ENCODE results near the gene SPIRE2. TPM values are rescaled to one million over a fixed set of nuclear protein-coding genes. Genes with fewer than 3 reads are reported as not detected.
"Not testable (repeated sequence)": the region's sequence is repeated elsewhere in the genome, so short reads cannot be mapped to it uniquely, and the experiment has no call there.

Gene SPIRE2
- total RNA-seq, 2 experiments from 2014 or later = 0.44 to 0.80 TPM

DNA sequence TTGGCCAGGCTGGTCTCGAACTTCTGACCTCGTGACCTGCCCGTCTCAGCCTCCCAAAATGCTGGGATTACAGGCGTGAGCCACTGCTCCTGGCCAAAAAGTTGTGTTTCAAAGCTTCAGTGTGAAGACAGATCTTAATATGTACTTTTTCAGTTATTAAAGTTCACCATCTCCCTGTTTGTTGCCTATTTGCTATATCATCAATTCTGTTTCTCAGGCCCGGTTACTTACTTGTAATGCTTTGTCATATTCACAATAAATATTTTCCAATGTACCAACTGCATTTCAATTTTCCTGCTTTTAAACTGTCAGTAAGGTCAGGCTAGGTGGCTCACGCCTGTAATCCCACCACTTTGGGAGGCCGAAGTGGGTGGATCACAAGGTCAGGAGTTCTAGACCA is 34.3 kb upstream of the SPIRE2 start:
- Mint-ChIP-seq H3K9me3 (ENCODE audit: low read depth) (no peaks in the 10 kb centered on the region), H3K27ac (no peak overlapping the region), H3K36me3 (peaks cover 55% of the 10 kb centered on the region), H3K4me3 (no peak overlapping the region), H3K4me1 (peaks cover 3% of the 10 kb centered on the region), H3K27me3 (no peaks in the 10 kb centered on the region)
- CTCF ChIA-PET = interaction anchor here (0.6 to 5.5 kb wide), 13 partner anchors 9 to 850 kb away, joined by 3 to 100 read pairs (median 5); partner anchors contain the start of genes SPATA2L and TCF25
- ATAC-seq (no peak), DNase-seq (no peak)

GRCh38 chr16:89795676-89796075 is 32.6 kb upstream of the SPIRE2 start:
- Mint-ChIP-seq H3K4me3 (no peak overlapping the region), H3K9me3 (ENCODE audit: low read depth) (no peaks in the 10 kb centered on the region), H3K4me1 (peaks cover 3% of the 10 kb centered on the region), H3K36me3 (peaks cover 58% of the 10 kb centered on the region), H3K27ac (no peak overlapping the region), H3K27me3 (no peaks in the 10 kb centered on the region)
- no peak for DNase-seq
- ATAC-seq = no peak
- CTCF ChIA-PET = interaction anchor here (5.5 kb wide), 1 partner anchor 89 kb away, joined by 100 read pairs; no protein-coding TSS in a partner anchor

- ATAC-seq (no peak), DNase-seq (no peak)
- CTCF ChIA-PET = no interaction called here
- H3K9me3 Mint-ChIP-seq (ENCODE audit: low read depth) = no peaks in the 10 kb centered on the region
- H3K4me1 Mint-ChIP-seq = peaks cover 3% of the 10 kb centered on the region
- no peak overlapping the region for H3K27ac Mint-ChIP-seq
- H3K4me3 Mint-ChIP-seq = no peak overlapping the region
- H3K27me3 Mint-ChIP-seq = no peaks in the 10 kb centered on the region
- H3K36me3 Mint-ChIP-seq = peaks cover 54% of the 10 kb centered on the region
Observed at GRCh38 chr16:89796104-89796503, 32.2 kb upstream of the SPIRE2 start.

DNA sequence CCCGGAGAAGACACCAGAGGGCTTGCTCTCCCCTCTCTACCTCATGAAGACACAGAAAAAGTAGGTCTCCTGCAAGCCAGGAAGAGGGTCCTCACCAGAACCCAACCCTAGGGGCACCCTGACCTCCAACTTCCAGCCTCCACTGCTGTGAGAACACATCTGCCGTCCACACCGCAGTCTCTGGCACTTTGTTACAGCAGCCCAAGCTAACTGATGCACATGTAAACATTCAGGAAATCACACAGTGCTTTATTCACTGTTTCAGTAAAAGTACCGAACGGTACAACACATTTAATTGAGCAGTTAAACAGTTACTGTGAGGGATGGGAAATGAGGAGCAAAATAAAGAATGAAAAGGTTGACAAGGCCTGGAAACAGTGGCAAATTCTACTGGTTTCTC is 30.1 kb upstream of the SPIRE2 start:
- Mint-ChIP-seq H3K9me3 (ENCODE audit: low read depth) (no peaks in the 10 kb centered on the region), H3K36me3 (peaks cover 49% of the 10 kb centered on the region), H3K4me3 (no peak overlapping the region), H3K27me3 (no peaks in the 10 kb centered on the region), H3K27ac (no peak overlapping the region), H3K4me1 (peaks cover under 1% of the 10 kb centered on the region)
- no peak for ATAC-seq
- CTCF ChIA-PET = no interaction called here
- DNase-seq = no peak

DNA sequence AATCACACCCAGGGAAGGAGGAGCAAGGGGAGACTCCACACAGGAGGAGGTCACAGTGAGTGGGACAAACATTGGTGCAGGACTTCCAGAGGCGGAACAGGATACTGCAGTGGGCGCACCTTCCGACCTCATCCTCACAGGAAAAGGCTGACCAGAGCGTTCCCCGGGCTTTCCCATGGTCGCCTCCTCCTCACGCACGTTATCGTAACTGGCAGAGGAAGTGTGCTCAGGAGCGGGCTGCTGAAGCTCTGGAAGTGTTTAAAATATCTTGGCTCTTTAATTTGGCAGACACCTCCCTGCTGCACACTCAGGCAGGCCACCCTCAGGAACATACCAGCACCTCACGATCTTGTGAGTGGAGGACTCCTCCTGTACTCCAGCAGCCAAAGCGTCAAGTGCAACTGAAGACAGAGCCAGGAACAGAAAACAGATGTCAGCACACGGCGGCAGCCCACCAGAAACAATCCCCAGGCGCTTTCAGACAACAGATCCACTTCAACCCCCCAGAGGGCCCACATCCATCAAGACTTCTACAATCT is 29.4 kb upstream of the SPIRE2 start:
- Mint-ChIP-seq H3K36me3 (peaks cover 49% of the 10 kb centered on the region), H3K27ac (no peak overlapping the region), H3K4me1 (no peaks in the 10 kb centered on the region), H3K4me3 (no peak overlapping the region), H3K27me3 (no peaks in the 10 kb centered on the region), H3K9me3 (ENCODE audit: low read depth) (no peaks in the 10 kb centered on the region)
- CTCF ChIA-PET = no interaction called here
- no peak for DNase-seq
- no peak for ATAC-seq

- Mint-ChIP-seq H3K27me3 (no peaks in the 10 kb centered on the region), H3K36me3 (peaks cover 42% of the 10 kb centered on the region), H3K4me1 (no peaks in the 10 kb centered on the region), H3K9me3 (ENCODE audit: low read depth) (no peaks in the 10 kb centered on the region), H3K27ac (no peak overlapping the region), H3K4me3 (no peak overlapping the region)
- no peak for ATAC-seq
- no peak for DNase-seq
- CTCF ChIA-PET = interaction anchor here (0.8 to 1.9 kb wide), 5 partner anchors 9 to 103 kb away, joined by 3 to 10 read pairs (median 4); no protein-coding TSS in a partner anchor
Observed at GRCh38 chr16:89801800-89802199, 26.5 kb upstream of the SPIRE2 start.

- Mint-ChIP-seq H3K36me3 (peaks cover 38% of the 10 kb centered on the region), H3K27ac (peak overlapping the region; percentile 33), H3K4me1 (peaks cover 1% of the 10 kb centered on the region), H3K27me3 (no peaks in the 10 kb centered on the region), H3K4me3 (no peak overlapping the region), H3K9me3 (ENCODE audit: low read depth) (no peaks in the 10 kb centered on the region)
- ATAC-seq (no peak), DNase-seq (no peak)
- CTCF ChIA-PET = interaction anchor here (1.2 to 1.6 kb wide), 2 partner anchors 19 to 57 kb away, joined by 3 read pairs; no protein-coding TSS in a partner anchor
Observed at GRCh38 chr16:89805136-89805905, 23.0 kb upstream of the SPIRE2 start.

GRCh38 chr16:89806589-89807193 is 21.6 kb upstream of the SPIRE2 start:
- peaks cover 40% of the 10 kb centered on the region for H3K36me3 Mint-ChIP-seq
- H3K4me3 Mint-ChIP-seq; H3K4me1 Mint-ChIP-seq; H3K27me3 Mint-ChIP-seq; ATAC-seq; CTCF ChIA-PET; H3K27ac Mint-ChIP-seq; DNase-seq; H3K9me3 Mint-ChIP-seq (ENCODE audit: low read depth): not testable (repeated sequence)

DNA sequence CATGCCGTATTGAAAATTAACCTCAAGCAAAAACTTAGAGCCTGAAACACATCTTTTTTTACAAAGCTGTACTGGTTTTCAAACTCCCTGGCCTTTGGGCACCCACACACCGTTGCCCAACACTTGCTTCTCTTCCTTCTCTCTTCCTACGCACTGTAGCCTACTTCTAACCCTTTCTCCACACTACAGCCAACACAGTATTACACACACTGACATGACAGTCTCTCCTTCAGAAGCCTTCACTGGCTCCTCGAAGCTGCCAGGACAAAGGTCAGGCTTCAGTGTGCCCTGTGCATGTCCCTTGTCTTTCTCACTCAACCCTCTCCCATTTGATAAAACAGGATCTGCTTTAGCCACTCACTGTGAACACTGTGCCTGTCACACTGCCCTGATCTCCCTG is 19.8 kb upstream of the SPIRE2 start:
- H3K27ac Mint-ChIP-seq = no peak overlapping the region

GRCh38 chr16:89811321-89811720 is 17.0 kb upstream of the SPIRE2 start:
- ATAC-seq = no peak
- CTCF ChIA-PET = interaction anchor here (0.8 to 1.9 kb wide), 5 partner anchors 10 to 99 kb away, joined by 3 to 8 read pairs (median 3); no protein-coding TSS in a partner anchor
- H3K9me3 Mint-ChIP-seq (ENCODE audit: low read depth) = no peaks in the 10 kb centered on the region

More for the DNA sequence above, 19.8 kb upstream of the SPIRE2 start:
- Mint-ChIP-seq H3K9me3 (ENCODE audit: low read depth) (no peaks in the 10 kb centered on the region), H3K27me3 (no peaks in the 10 kb centered on the region), H3K4me1 (peaks cover 1% of the 10 kb centered on the region), H3K36me3 (peaks cover 29% of the 10 kb centered on the region), H3K4me3 (no peak overlapping the region)
- DNase-seq (no peak), ATAC-seq (no peak)
- CTCF ChIA-PET = interaction anchor here (1.4 kb wide), 1 partner anchor 16 kb away, joined by 3 read pairs; no protein-coding TSS in a partner anchor

DNA sequence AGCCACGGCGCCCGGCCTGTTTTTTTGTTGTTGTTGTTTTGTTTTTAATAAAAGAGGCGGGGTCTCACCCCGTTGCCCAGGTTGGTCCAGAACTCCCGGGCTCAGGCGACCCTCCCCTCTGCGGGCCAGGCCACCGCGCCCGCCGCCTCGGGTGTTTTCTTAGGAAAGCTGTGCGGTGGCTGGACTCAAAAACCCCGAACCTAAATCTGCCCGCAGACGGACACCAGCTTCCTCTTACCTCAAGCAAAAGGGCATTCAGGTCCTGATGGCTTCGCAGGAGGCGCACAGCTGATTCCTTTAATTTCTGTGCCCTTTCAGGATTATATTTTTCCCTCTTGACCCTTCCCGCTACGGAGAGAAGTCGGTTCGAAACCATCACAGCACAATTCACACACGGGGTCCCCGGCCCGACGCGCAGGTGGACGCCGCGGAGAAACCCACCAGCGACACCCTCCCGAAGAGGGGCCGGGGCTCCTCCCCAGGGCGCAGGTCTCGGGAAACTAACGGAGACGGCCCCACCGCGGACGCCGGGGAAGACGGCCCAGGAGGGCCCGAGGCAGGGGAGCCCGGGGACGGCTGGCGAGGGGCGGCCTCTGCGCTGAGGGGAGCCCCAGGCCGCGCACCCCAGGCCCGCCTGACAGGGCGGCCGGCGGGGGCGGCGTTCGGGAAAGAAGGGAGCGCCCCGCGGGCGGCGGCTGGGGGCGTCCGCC is 12.5 kb upstream of the SPIRE2 start:
- Mint-ChIP-seq H3K4me1 (peaks cover 34% of the 10 kb centered on the region), H3K4me3 (peak overlapping the region; percentile 93), H3K27me3 (no peaks in the 10 kb centered on the region), H3K27ac (peak overlapping the region; percentile 78), H3K9me3 (ENCODE audit: low read depth) (no peaks in the 10 kb centered on the region), H3K36me3 (peaks cover 15% of the 10 kb centered on the region)
- ATAC-seq = peak; percentile 43
- no peak for DNase-seq
- CTCF ChIA-PET = interaction anchor here (1.4 to 4.2 kb wide), 2 partner anchors 45 to 110 kb away, joined by 4 to 26 read pairs; no protein-coding TSS in a partner anchor

More at GRCh38 chr16:89811321-89811720, 17.0 kb upstream of the SPIRE2 start:
- no peak overlapping the region for H3K4me3 Mint-ChIP-seq
- no peak for DNase-seq
- H3K4me1 Mint-ChIP-seq = peaks cover 18% of the 10 kb centered on the region
- H3K36me3 Mint-ChIP-seq = peaks cover 36% of the 10 kb centered on the region
- no peaks in the 10 kb centered on the region for H3K27me3 Mint-ChIP-seq
- H3K27ac Mint-ChIP-seq = no peak overlapping the region

DNA sequence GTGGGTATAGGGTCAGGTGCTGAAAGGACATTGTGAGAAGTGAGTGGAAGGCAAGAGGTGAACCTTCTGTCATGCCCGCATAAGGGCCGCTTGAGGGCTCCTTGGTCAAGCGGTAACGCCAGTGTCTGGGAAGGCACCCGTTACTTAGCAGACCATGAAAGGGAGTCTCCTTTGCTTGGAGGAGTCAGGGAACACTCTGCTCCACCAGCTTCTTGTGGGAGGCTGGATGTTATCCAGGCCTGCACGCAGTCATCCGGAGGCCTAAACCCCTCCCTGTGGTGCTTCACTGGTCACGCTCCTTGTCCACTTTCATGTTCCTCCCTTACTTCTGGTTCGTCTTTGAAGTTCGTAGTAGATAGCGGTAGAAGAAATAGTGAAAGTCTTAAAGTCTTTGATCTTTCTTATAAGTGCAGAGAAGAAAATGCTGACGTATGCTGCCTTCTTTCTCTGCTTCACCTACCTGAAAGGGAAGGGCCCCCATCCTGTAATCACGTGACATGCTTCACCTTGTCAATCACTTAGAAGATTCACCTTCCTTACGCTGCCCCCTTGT is 9.3 kb upstream of the SPIRE2 start:
- H3K36me3 Mint-ChIP-seq; H3K4me3 Mint-ChIP-seq; ATAC-seq; H3K27me3 Mint-ChIP-seq; H3K27ac Mint-ChIP-seq; H3K9me3 Mint-ChIP-seq (ENCODE audit: low read depth); DNase-seq: not testable (repeated sequence)
- CTCF ChIA-PET = interaction anchor here (2.5 to 3.1 kb wide), 2 partner anchors 19 to 42 kb away, joined by 8 to 13 read pairs; no protein-coding TSS in a partner anchor
- H3K4me1 Mint-ChIP-seq = peaks cover 37% of the 10 kb centered on the region

DNA sequence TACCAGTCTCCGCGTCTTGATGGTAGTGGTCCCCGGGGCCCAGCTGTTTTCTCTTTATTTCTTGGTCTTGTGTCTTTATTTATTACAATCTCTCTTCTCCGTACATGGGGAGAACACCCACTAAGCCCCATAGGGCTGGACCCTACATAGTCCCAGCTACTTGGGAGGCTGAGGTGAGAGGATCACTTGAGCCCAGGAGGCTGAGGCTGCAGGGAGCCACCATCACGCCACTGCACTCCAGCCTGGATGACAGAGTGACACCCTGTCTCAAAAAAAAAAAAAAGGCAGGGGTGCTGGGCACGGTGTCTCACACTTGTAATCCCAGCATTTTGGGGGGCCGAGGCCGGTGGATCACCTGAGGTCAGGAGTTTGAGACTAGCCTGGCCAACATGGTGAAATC is 8.8 kb upstream of the SPIRE2 start:
- CTCF ChIA-PET = interaction anchor here (3.1 kb wide), 1 partner anchor 41 kb away, joined by 13 read pairs; no protein-coding TSS in a partner anchor
- peaks cover 32% of the 10 kb centered on the region for H3K4me1 Mint-ChIP-seq
- not testable (repeated sequence) for DNase-seq; ATAC-seq; H3K36me3 Mint-ChIP-seq; H3K27me3 Mint-ChIP-seq; H3K4me3 Mint-ChIP-seq; H3K9me3 Mint-ChIP-seq (ENCODE audit: low read depth); H3K27ac Mint-ChIP-seq

Data from activated CD8-positive, alpha-beta memory T cell treated with anti-CD3 and anti-CD28 coated beads, Interleukin-2, amount 10 ng/mL, durations not matched to agents 7 days and 5 days (primary cell).